ENCODE results near the gene BCO2.

The BCO2 gene

GRCh38 chr11:112216561-112217105, 41.3 kb downstream of the BCO2 start:
- DNase-seq (ENCODE audit: low spot score): no peak

DNA sequence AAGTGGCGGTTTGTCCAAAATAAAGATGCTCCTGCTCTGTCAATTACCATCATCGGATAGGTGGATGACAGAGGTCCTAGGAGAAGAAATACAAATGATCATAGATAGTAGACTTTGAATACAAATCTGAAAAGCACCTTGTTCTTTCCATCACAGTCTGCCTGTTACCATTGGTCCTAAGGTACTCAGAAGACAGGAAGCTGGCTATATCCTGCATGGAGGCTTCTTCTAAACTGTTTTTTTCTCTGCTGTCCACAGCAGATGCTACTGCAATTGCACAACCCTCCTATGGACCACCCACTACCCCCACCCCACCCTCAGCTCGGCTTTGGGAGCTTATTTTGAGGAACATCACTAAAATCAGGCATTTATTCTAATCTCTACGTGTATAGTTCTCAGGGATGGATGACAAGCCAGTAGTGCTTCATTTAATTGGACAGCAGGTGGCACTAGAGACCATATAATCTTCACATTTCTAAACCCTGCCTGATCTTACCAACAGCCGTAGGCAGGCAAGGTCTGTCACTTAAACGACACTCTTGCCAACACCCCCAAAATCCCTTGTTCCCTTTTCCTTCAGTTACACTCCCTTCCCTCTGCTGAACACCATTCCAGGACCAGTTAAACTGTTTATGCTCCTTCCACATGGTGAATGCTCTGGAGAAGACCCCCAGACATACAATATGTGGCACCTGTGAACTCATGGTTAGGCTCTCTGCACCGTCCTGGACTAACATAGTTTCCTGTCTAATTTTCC, 44.3 kb downstream of the BCO2 start:
- no peak for DNase-seq (ENCODE audit: low spot score)

DNA sequence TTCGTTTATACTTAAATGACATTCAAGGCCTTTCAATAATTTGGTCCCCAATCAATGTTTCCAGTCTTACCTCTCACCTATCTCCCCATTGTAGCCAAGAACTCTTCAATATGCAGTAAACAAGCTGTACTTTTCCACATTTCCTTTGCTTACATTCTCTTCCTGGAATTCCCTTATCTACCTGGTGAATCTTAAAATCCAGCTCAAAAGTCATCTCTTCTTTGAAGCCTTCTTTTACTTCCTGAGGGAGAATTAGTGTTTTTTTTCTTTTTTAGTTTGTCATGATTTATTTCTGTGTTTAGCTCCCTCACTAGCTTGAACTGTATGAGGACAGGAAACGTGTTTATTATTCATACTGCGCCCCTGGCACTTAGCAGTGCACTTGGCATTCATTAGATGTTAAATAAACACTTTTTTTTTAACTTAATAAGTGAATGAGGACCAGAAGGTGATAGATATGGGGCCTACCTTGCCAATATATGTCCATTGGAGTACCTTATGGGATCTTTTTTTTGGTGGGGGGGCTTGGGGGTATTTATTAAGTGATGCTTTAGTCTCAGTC, 46.0 kb downstream of the BCO2 start:
- no peak for DNase-seq (ENCODE audit: low spot score)

DNA sequence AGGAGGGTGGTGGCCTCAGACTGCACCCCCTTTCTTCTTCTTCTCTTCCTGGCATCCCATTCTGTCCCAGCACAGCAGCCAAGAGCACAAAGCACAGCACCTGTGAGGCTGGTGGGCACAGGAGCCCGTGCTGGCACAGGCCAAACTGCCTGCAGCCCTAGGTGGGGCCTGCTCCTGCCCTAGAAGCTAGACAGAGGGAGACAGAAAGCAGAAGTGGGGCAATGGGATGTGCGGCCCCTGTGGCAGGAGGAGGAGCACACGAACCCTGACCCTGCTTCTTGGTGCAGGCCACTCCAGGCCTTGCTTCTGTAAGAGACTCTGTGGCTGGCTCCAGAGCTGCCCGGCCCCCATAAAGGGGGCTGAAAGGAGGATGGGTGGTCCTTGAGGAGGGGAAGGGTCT, 47.0 kb downstream of the BCO2 start:
- no peak for DNase-seq (ENCODE audit: low spot score)

- no peak for DNase-seq (ENCODE audit: low spot score)
These were observed 47.8 kb downstream of the BCO2 start for GRCh38 chr11:112223121-112223520.

DNA sequence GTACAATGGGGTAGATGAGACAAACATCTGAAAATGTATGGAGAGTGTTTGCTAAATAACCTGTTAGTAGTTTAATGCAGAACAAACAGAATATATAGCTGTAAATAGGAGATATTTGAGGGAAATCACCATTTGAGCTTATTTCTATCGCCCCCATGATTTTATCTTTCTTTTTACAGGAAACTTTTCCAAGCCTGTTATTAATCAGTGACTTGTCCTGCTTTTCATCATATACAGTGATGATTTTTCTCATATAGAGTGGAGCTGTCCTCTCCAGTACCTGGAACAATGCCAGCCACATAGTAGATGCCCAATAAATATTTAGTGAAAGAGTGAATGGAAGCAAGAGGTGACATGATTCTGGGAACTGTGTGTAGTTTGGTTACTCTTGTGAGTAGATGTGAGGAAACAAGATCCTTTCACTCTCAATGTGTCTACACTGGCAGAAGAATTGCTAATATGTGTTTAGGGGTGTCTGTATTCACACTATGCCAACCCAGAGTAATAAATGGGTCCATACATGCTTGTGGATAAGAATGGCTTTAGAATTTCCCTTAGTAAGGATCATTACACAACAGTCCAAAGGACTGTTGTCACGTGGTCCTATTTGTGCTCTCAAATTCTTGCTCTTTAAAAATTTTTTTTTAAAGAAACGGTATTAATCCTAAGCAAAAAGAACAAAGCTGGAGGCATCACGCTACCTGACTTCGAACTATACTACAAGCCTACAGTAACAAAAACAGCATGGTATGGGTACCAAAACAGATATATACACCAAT, 48.6 kb downstream of the BCO2 start:
- no peak for DNase-seq (ENCODE audit: low spot score)

DNA sequence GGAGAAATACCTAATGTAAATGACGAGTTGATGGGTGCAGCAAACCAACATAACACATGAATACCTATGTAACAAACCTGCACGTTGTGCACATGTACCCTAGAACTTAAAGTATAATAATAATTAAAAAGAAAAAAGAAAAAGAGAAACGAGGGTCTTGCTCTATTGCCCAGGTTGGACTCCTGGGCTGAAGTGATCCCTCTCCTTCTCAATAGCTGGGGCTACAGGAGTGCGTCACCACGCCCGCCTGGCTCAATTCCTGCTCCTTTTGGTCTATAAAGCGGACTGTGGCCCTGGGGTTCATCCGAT, 50.4 kb downstream of the BCO2 start:
- DNase-seq (ENCODE audit: low spot score): no peak

DNA sequence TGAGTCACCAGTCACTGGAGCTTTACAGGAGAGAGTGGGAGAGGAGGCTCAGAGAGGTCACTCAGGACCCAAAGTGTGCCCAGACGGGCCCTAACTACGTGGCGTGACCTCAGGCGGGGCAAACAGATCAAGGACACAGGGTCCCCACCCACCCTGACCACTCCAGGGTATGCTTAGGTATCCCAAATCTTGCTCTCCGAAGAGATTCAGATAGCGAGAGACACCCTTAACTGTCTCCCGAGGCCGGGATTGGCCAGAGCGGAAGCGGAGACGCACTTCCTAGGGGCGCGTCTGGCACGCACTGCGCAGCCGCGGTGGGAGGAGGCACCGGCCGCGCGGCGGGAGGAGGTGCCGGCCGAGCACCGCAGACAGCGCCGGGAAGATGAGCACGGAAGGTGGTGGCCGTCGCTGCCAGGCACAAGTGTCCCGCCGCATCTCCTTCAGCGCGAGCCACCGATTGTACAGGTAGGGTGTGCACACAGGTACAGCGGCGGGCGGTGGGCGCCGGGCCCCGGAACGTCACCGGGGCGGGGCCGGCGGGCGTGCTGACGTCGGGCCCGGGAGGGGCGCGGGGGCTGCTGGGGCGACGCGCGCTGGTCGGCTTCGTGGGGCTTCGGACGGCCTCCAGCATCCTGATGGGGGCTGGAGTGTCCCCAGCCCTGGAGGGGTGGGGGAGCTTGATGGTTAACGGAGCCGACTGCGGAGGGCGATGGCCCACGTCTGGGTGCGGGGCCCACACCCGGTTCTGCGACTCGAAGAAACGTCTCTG, 50.9 kb downstream of the BCO2 start, which contains the start of gene PTS:
TSS of gene PTS (plus strand) at position 367 of the 769 bp plus-strand sequence. CDS start at position 383, 16 bp downstream.
- peak; percentile 92 for DNase-seq (ENCODE audit: low spot score)

DNA sequence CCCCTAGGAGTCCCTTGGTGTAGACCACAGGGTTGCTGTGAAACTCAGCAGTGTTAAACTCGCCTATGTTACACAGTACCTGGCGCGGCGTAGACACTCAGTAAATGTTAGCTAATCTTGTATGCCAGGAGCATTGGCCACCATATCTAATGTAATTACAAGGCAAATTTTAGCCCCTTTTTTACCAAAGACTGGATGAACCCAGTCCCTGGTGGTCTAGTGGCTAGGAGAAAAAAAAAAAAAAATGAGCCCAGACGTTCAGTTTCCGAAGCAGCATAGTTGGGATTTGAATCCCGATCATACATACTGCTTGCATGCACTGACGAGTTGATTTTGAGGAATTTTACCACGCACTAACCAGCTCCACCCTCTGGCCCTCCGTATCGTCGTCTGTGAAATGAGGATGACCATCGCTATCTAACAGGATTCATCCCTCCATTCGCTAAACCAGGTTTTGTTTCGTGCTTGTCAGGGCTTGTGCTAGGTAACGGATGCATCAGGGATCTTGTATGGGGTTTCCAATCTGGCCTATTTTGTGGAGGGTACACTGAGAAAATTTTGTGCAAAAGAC, 51.6 kb downstream of the BCO2 start:
- DNase-seq (ENCODE audit: low spot score): no peak

DNA sequence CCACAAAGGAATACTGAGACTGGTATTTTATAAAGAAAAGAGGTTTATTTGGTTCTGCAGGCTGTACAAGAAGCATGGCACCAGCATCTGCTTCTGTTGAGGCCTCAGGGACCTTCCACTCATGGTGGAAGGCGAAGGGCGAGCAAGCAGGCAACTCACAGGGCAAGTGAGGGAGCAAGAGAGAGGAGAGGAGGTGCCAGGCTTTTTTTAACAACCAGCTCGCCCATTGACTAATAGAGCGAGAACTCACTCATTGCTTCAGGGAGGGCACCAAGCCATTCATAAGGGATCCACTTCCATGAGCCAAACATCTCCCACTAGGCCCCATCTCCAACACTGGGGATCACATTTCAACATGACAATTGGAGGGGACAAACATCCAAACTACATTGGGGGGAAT, 52.2 kb downstream of the BCO2 start:
- no peak for DNase-seq (ENCODE audit: low spot score)

- no peak for DNase-seq (ENCODE audit: low spot score)
These were observed 53.4 kb downstream of the BCO2 start for GRCh38 chr11:112228706-112229105.

- no peak for DNase-seq (ENCODE audit: low spot score)
These were observed 53.8 kb downstream of the BCO2 start for GRCh38 chr11:112229159-112229558.

- no peak for DNase-seq (ENCODE audit: low spot score)
These were observed 54.6 kb downstream of the BCO2 start for GRCh38 chr11:112229746-112230433.

GRCh38 chr11:112231952-112232351, 56.6 kb downstream of the BCO2 start:
- no peak for DNase-seq (ENCODE audit: low spot score)

GRCh38 chr11:112235750-112236390, 60.6 kb downstream of the BCO2 start:
- no peak for DNase-seq (ENCODE audit: low spot score)

GRCh38 chr11:112237451-112237850, 62.1 kb downstream of the BCO2 start:
- DNase-seq (ENCODE audit: low spot score): no peak

DNA sequence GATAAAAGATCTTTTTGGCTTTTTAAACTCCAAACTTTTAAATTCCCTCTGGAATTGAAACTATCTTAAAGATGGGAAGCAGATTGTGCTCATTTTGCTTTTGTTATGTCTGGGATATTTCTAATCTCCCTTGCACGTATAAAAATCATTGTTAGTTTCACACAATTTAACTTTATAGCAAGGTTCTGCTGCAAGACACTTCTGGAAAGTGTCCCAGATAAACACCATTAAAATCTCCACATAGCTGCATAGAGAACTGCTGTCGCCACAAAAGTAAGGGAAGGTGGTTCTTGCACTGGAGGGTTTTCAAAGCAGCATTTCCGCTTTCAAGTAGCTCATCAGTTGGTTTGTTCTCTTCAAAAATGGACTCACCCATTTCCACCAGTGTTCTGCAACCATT, 62.7 kb downstream of the BCO2 start:
- DNase-seq (ENCODE audit: low spot score): no peak

- DNase-seq (ENCODE audit: low spot score): no peak
These were observed 66.2 kb downstream of the BCO2 start for GRCh38 chr11:112241486-112241885.

DNA sequence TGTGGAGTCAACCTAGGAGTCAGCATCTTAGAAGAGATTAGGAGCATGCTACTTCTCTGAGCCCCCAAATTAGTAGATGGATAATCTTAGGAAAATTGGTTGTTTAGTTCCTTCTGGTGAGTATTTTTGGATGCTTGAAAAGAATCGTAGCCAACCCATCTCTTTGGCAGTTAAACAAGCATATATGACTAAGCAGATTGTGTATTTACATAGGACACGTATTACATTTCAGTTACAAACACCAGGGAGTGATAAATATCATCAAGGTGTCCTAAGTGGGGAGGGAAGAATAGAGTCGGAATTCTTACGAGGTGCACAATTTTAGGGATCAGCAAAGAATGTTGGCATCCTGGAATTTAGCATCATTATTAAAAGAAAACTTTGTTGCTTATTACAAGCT, 71.9 kb downstream of the BCO2 start:
- no peak for DNase-seq (ENCODE audit: low spot score)

DNA sequence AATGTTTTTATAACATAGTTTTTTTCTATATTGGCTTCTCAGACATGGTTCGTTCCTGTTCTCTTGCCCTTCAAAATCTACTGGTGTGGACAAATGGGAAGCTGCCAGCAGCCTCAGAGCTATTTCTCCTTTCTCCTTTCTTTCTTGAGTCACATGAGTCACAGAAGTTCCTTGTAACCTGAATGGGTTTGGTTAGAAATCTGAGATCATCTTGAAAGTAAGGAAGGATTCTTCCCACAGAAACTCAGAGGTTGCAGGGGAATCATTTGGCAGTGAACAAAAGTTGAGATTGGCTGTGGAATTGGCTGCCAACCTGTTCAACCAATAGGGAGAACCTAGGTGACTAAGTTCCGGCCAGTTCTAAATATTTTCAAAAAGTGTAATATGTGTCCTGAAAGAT, 72.9 kb downstream of the BCO2 start:
- no peak for DNase-seq (ENCODE audit: low spot score)
